ENCODE data around the gene CRACDL. TPM values are rescaled to one million over a fixed set of nuclear protein-coding genes. Genes with fewer than 3 reads are reported as not detected.

Gene CRACDL
- total and polyA plus RNA-seq, 7 donors = 0.36 to 8.8 (median 1.5) TPM

DNA sequence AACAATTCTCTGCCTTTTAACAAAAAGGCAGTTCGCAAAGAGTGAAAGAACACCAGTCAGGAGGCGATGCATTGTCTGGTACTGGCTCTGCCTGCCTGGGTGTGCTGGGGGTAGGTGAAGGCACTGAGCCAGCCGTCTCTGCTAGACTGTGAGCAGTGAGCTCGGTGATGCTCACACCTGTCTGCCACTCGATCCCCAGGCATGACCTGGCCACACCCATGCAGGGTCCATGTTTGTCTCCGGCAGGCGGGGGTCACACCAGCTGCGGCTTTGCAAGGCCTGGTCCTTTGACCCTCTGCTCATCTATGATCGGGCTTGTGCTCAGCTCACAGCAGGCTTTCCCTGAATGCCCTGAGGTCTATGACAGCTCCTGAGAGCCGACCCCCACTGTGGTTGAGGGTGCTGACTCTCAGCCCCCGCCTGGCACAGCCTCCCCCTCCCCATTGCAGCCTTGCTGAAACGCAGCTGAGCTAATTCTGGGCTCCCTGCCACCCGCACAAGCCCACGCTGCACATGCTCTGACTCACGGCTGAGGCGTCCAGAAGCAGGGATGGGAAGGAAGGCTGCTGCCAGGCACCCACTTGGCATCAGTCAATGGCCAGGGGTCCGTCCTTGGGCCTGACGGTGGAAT is 23.7 kb downstream of the CRACDL start:
- H3K27ac ChIP-seq = no peak overlapping the region
- intact Hi-C loops (cut with DNase I) = no loop called here

GRCh38 chr2:98911376-98912154 is 24.5 kb downstream of the CRACDL start:
- 84 to 89% methylated on average over 17 of the region's 17 CpGs for WGBS, 2 donors

More for the DNA sequence above, 23.7 kb downstream of the CRACDL start:
- H3K4me3 ChIP-seq = no peak overlapping the region
- no peak for TF ChIP-seq EP300 (IDR thresholded peaks at IDR 0.05)
- peak in 1 of 4 donors; percentile 21 for TF ChIP-seq POLR2AphosphoS5 (IDR thresholded peaks at IDR 0.05)
- H3K9me3 ChIP-seq = no peaks in the 10 kb centered on the region
- no peaks in the 10 kb centered on the region for H3K36me3 ChIP-seq
- 77 to 80% methylated on average over 18 of the region's 18 CpGs for WGBS, 2 donors
- peaks cover 0 to 22% (median 15%) of the 10 kb centered on the region in 4 donors for H3K4me1 ChIP-seq
- H3K27me3 ChIP-seq = no peaks in the 10 kb centered on the region
- peak; percentile 65 for DNase-seq

DNA sequence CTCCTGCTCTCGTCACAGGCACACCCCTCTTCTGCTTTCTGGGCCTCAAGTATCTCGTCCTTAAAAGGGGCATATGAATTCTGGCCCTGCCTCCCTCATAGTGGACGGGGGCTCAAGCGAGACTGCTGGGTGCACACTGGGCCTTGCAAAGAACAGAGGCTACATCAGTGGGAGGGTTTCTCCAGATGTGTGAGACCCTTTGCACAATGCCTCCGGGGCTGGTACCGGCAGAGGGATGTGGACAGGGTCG is 25.0 kb downstream of the CRACDL start:
- Histone ChIP-seq H3K9me3 (no peaks in the 10 kb centered on the region), H3K36me3 (no peaks in the 10 kb centered on the region), H3K4me3 (no peak overlapping the region), H3K27me3 (no peaks in the 10 kb centered on the region), H3K4me1 (peaks cover 0 to 19% (median 9%) of the 10 kb centered on the region in 4 donors), H3K27ac (no peak overlapping the region)
- no peak for TF ChIP-seq POLR2A (IDR thresholded peaks at IDR 0.05)
- no peak for TF ChIP-seq EP300 (IDR thresholded peaks at IDR 0.05)
- TF ChIP-seq, protein P1, sequence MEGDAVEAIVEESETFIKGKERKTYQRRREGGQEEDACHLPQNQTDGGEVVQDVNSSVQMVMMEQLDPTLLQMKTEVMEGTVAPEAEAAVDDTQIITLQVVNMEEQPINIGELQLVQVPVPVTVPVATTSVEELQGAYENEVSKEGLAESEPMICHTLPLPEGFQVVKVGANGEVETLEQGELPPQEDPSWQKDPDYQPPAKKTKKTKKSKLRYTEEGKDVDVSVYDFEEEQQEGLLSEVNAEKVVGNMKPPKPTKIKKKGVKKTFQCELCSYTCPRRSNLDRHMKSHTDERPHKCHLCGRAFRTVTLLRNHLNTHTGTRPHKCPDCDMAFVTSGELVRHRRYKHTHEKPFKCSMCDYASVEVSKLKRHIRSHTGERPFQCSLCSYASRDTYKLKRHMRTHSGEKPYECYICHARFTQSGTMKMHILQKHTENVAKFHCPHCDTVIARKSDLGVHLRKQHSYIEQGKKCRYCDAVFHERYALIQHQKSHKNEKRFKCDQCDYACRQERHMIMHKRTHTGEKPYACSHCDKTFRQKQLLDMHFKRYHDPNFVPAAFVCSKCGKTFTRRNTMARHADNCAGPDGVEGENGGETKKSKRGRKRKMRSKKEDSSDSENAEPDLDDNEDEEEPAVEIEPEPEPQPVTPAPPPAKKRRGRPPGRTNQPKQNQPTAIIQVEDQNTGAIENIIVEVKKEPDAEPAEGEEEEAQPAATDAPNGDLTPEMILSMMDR (IDR thresholded peaks at IDR 0.05) = no peak
- TF ChIP-seq POLR2AphosphoS5 (IDR thresholded peaks at IDR 0.05) = no peak
- no peak for DNase-seq
- WGBS, 2 donors = 91 to 92% methylated on average over 7 of the region's 7 CpGs
- intact Hi-C loops (cut with DNase I) = no loop called here

More at GRCh38 chr2:98911376-98912154, 24.5 kb downstream of the CRACDL start:
- no peak for TF ChIP-seq POLR2AphosphoS5 (IDR thresholded peaks at IDR 0.05)
- TF ChIP-seq EP300 (IDR thresholded peaks at IDR 0.05) = no peak
- H3K4me3 ChIP-seq = no peak overlapping the region
- peak; percentile 60 for DNase-seq
- H3K4me1 ChIP-seq = peaks cover 0 to 19% (median 9%) of the 10 kb centered on the region in 4 donors
- H3K36me3 ChIP-seq = no peaks in the 10 kb centered on the region
- H3K27me3 ChIP-seq = no peaks in the 10 kb centered on the region
- intact Hi-C loops (cut with DNase I) = no loop called here
- H3K9me3 ChIP-seq = no peaks in the 10 kb centered on the region
- H3K27ac ChIP-seq = no peak overlapping the region

- peak; percentile 48 for DNase-seq
- no peaks in the 10 kb centered on the region for H3K36me3 ChIP-seq
- no peaks in the 10 kb centered on the region for H3K9me3 ChIP-seq
- H3K27ac ChIP-seq = no peak overlapping the region
- no peaks in the 10 kb centered on the region for H3K27me3 ChIP-seq
- peaks cover 0 to 19% (median 9%) of the 10 kb centered on the region in 4 donors for H3K4me1 ChIP-seq
- 90 to 94% methylated on average over 10 of the region's 10 CpGs for WGBS, 2 donors
- intact Hi-C loops (cut with DNase I) = no loop called here
- H3K4me3 ChIP-seq = no peak overlapping the region
- TF ChIP-seq, protein P1 (IDR thresholded peaks at IDR 0.05) = no peak
These were observed 25.5 kb downstream of the CRACDL start for GRCh38 chr2:98910349-98911125.

- no peaks in the 10 kb centered on the region for H3K9me3 ChIP-seq
- H3K4me3 ChIP-seq = no peak overlapping the region
- H3K4me1 ChIP-seq = peaks cover 0 to 19% (median 9%) of the 10 kb centered on the region in 4 donors
- H3K36me3 ChIP-seq = no peaks in the 10 kb centered on the region
- no peak for TF ChIP-seq EP300 (IDR thresholded peaks at IDR 0.05)
- intact Hi-C loops (cut with DNase I) = no loop called here
- no peak for DNase-seq
- H3K27ac ChIP-seq = no peak overlapping the region
- WGBS, 2 donors = 19 to 21% methylated on average over 19 of the region's 19 CpGs
- no peaks in the 10 kb centered on the region for H3K27me3 ChIP-seq
These were observed 26.5 kb downstream of the CRACDL start for GRCh38 chr2:98909317-98910211.
